GM10266 (cell line): ENCODE measurements around the gene SPAG5.
A peak's percentile ranks its signal among the peaks of the same experiment; 100 is the strongest.
"Not testable (repeated sequence)": the region's sequence is repeated elsewhere in the genome, so short reads cannot be mapped to it uniquely, and the experiment has no call there.

ENCODE experiments used
- DNase-seq: peaks from one replicate; pipeline ENCODE4 v3.0.0; 2012; ENCODE audit errors: extremely low spot score
- TF ChIP-seq, protein P1 (sequence below): IDR thresholded peaks from 2 replicates; pipeline ENCODE4 v1.5.1; 2012; ENCODE audit warnings: mild to moderate bottlenecking, low read depth; ENCODE audit not compliant: control insufficient read depth, insufficient read depth; ENCODE audit errors: missing control alignments

SPAG5 gene

DNA sequence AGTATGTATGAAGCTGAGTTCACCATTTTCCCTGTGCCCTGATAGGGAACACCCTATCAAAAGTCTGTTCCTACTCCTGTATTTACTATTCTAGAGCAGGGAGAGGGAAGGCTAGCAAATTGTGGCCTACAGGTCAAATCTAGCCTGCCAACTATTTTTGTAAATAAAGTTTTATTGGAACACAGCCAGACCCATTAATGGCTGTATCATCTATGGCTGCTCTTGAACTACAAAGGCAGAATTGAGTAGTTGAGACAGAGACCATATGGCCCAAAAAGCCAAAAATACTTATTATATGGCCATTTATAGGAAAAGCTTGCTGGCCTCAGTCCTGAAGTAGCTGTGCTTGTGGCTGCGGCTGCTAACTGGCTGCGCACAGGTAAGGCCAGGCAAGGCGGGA, 17.9 kb downstream of the SPAG5 start:
- no peak for DNase-seq
- TF ChIP-seq, protein P1, sequence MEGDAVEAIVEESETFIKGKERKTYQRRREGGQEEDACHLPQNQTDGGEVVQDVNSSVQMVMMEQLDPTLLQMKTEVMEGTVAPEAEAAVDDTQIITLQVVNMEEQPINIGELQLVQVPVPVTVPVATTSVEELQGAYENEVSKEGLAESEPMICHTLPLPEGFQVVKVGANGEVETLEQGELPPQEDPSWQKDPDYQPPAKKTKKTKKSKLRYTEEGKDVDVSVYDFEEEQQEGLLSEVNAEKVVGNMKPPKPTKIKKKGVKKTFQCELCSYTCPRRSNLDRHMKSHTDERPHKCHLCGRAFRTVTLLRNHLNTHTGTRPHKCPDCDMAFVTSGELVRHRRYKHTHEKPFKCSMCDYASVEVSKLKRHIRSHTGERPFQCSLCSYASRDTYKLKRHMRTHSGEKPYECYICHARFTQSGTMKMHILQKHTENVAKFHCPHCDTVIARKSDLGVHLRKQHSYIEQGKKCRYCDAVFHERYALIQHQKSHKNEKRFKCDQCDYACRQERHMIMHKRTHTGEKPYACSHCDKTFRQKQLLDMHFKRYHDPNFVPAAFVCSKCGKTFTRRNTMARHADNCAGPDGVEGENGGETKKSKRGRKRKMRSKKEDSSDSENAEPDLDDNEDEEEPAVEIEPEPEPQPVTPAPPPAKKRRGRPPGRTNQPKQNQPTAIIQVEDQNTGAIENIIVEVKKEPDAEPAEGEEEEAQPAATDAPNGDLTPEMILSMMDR: no peak

DNA sequence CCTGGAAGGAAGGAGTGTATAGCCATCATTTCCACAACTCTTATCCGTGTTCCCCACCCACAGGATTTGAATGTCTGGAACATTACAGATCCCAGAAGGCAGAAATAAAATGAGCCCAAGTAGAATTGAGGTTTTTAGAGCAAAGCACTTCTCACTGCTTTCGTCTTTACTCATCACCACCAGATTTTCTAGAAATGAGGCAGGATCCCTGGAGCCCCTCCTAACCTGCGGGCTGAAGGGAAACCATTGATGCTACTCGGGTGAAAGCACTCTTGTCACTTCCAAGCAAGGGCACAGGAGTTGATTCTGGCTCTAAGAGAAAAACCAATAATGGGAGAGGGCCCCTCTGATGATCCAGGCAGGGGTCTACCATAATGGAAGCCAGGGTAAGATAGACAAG, 19.3 kb downstream of the SPAG5 start:
- no peak for DNase-seq
- TF ChIP-seq, protein P1: no peak

DNA sequence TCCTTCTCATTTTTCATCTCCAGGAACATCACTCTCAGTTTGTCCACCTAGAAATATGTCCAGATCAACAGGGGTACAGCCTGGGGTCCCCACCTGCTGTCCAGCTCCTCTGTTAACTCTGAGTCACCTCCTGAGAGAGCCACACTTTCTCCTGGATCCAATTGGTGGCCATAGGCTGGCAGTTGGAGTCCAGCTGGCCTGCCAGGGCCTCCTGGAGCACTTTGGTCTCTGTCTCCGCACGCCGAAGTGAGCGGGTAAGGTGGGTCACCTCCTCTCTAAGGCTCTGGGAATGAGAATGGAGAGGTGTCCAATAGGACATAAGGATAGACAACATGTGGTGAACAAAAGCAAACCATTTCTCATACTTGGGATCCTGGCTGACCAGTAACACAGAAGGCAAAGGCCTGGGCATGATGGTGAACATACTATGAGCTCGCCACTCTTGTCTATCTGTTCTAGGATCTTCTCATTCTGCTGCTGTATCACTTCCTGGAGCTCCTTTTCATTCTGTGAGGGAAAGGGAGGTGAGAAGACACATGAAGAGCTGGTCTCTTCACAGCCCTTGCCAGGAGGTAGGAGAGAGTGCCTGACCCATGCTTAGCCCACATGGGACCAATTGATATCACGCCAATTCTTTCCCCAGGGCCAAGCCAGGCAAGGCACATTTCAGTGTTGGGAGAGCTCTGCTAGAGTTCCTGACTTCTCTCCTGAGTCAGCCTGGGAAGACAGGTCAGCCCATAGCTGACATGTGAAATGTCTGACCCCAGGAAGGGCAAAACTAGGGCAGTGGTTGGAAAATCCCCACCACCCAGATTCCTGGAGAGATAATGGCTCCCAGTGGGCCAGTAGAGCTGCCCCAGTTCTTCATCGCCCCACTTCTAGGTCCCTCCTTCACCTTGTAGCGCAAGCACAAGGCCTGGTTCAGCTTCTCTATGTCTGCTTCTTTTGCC, 20.3 kb downstream of the SPAG5 start:
- TF ChIP-seq, protein P1: no peak
- DNase-seq: no peak

DNA sequence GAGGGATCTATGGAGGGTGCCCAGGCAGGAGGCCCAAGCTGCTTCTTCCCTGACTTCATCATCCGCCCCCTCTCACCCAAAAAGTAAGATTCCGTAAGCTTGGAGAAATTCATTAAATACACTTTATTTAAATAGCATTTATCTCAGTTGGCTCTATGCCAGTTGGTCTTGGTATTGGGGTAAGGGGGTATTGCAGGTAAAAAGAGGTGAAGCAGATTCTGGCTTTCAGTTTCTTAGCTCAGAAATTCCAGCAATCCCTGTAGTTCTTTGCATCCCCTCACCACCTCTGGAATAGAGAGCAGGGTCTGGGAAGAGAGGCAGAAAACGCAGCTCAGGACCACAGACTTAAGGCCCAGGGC, 21.4 kb downstream of the SPAG5 start:
- DNase-seq: no peak
- TF ChIP-seq, protein P1: no peak

DNA sequence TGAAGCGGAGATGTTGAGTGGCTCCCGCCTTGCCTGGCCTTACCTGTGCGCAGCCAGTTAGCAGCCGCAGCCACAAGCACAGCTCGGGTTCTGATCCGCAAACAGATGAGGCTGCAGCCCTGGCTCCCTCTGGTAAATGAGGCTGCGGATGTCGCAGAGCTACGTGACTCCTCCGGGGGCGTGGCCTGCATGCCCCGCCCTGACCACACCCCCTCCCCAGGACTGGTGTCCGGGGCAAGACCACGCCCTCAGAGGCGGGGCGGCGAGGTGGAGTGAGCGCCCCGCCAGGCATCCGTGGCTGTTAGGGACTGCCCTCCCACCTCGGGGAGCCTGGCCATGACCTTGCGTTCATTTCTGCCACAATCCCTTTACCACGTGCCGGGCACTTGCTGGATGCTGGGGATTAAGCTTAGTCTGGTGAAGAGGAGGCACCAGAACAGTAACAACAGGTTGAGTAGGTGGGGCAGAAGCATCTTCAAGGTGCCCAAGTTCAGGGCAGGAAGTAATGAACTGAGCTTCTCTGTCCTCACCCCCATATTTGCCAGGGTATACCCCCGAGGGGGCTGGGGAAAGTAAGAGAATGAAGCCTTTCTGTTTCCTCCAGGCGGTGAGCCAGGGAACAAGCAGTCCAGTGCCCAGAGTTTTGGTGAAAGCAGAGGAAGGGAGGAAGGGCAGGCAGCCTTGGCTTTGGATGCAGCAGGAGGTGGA, 21.9 kb downstream of the SPAG5 start, which contains the start of gene ALDOC:
Gene ALDOC, minus strand, starts transcription at position 138 of the 708 bp plus-strand sequence. CDS start 1,363 bp downstream, outside the sequence.
- peak; percentile 96 for DNase-seq
- TF ChIP-seq, protein P1: no peak

DNA sequence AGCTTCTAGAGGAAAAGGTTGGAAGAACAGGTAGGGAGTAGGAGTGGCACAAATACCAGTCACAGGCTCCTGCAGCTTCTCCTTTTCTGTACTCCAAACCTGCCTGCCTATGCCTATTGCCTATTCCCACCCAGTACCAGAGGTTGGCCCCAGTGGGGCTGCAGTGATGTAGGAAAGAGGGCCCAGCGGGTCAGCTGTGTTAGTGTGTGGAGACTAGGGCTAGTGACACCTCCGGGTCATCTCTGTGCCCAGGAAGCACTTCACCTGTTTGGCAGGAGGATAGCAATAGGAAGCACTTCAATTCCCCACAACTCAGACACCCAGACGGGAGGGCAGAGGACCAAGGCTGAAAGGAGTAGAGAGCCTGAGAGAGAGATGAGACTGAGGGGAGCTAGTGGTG, 22.8 kb downstream of the SPAG5 start:
- DNase-seq: not testable (repeated sequence)

DNA sequence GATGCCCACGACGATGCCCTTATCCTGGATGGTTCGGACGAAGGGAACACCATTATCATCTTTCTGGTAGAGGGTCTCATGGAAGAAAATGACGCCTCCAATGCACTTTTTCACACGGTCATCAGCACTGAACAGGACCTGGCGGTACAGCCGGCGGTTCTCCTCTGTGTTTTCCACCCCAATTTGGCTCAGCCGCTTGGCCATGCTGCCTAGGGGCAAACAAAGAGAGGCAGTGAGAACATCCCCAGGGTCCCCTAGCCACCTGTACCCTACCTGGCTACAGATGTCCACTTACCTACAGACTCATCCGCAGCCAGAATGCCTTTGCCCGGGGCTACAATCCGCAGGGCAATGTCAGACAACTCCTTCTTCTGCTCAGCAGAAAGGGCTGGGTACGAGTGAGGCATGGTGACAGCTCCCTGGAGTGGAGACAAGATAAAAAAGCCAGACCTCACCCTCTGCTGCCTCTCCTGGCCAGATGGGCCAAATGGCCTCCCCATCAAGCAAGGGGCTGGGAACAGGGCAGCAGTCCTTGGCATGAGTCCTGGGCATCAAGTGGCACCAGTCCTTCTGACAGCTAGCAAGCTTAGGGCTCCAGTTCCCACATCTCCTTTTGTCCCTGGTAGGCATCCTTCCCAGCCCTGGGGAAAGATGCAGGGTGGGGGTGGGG, 23.6 kb downstream of the SPAG5 start:
- no peak for DNase-seq
- TF ChIP-seq, protein P1: peak; percentile 32
